Activated B cell treated with CpG ODN at 0.5 μM for 24 hours (primary cell): Measurements from ENCODE around the gene DGKB. TPM values are rescaled to one million over a fixed set of nuclear protein-coding genes. Genes with fewer than 3 reads are reported as not detected.

Source experiments
- ATAC-seq: fragments of 200-7000 bp; cut with Tn5 transposase; one replicate; pipeline ENCODE4 v1.10.0; 2021; ENCODE audit warnings: low read depth, mild to moderate bottlenecking, moderate library complexity
- CTCF ChIA-PET: fragments of 350-600 bp; sonication (Branson Sonifier 250); formaldehyde crosslinking; loops from one replicate; lab custom pipeline; 2021; ENCODE audit warnings: antibody characterized with exemption; lab: Charles Lee
- POLR2A ChIA-PET: fragments of 350-600 bp; sonication (Branson Sonifier 250); formaldehyde crosslinking; loops from one replicate; lab custom pipeline; 2021; ENCODE audit warnings: antibody characterized with exemption; lab: Charles Lee
- DNase-seq: peaks from one replicate; pipeline ENCODE4 v3.0.0; 2022
- H3K27ac Mint-ChIP-seq: one replicate; pipeline ENCODE4 v1.8.0; 2020; ENCODE audit warnings: mixed read lengths
- H3K27me3 Mint-ChIP-seq: one replicate; pipeline ENCODE4 v1.8.0; 2021; ENCODE audit warnings: mixed read lengths
- H3K36me3 Mint-ChIP-seq: one replicate; pipeline ENCODE4 v1.8.0; 2021; ENCODE audit warnings: low read depth, mixed read lengths
- H3K4me1 Mint-ChIP-seq: one replicate; pipeline ENCODE4 v1.8.0; 2021; ENCODE audit warnings: mixed read lengths
- H3K4me3 Mint-ChIP-seq: one replicate; pipeline ENCODE4 v1.8.0; 2020; ENCODE audit warnings: mild to moderate bottlenecking, mixed read lengths
- H3K9me3 Mint-ChIP-seq: one replicate; pipeline ENCODE4 v1.8.0; 2020; ENCODE audit warnings: mixed read lengths
- CTCF ChIP-seq: fragments of 200-600 bp; IDR thresholded peaks from one replicate; pipeline ENCODE4 v1.8.0; 2022; ENCODE audit warnings: antibody characterized with exemption, mild to moderate bottlenecking
- intact Hi-C: fragments of 100-400 bp; cut with micrococcal nuclease; formaldehyde crosslinking; loops from one replicate; pipeline ENCODE4 v1.15.1; 2024
- total RNA-seq: library from RNA; stranded (reverse); gene quantifications from 2 replicates; pipeline ENCODE4 v1.2.3, GENCODE V29; 2022

DGKB gene
- total RNA-seq, 1 donor from 2014 or later, result not detected

- H3K36me3 Mint-ChIP-seq, result no peaks in the 10 kb centered on the region
- no peak for TF ChIP-seq CTCF
- no peak overlapping the region for H3K27ac Mint-ChIP-seq
- no peaks in the 10 kb centered on the region for H3K27me3 Mint-ChIP-seq
- DNase-seq (no peak), ATAC-seq (no peak)
- H3K4me1 Mint-ChIP-seq, result no peaks in the 10 kb centered on the region
- POLR2A ChIA-PET, result no interaction called here
- CTCF ChIA-PET, result no interaction called here
- intact Hi-C loops, result no loop called here
- H3K9me3 Mint-ChIP-seq, result peaks cover 3% of the 10 kb centered on the region
- no peak overlapping the region for H3K4me3 Mint-ChIP-seq
These were observed 483.0 kb downstream of the DGKB start for GRCh38 chr7:14419531-14419930.

GRCh38 chr7:14418633-14419032, 483.9 kb downstream of the DGKB start:
- H3K4me3 Mint-ChIP-seq, result no peak overlapping the region
- ChIA-PET CTCF (no interaction called here), POLR2A (no interaction called here)
- intact Hi-C loops, result no loop called here
- no peaks in the 10 kb centered on the region for H3K27me3 Mint-ChIP-seq
- ATAC-seq (no peak), DNase-seq (no peak)
- peaks cover 4% of the 10 kb centered on the region for H3K9me3 Mint-ChIP-seq
- no peak overlapping the region for H3K27ac Mint-ChIP-seq
- H3K36me3 Mint-ChIP-seq, result no peaks in the 10 kb centered on the region
- TF ChIP-seq CTCF, result no peak
- H3K4me1 Mint-ChIP-seq, result no peaks in the 10 kb centered on the region

- H3K27me3 Mint-ChIP-seq, result no peaks in the 10 kb centered on the region
- no peak overlapping the region for H3K27ac Mint-ChIP-seq
- TF ChIP-seq CTCF, result no peak
- POLR2A ChIA-PET, result no interaction called here
- DNase-seq (no peak), ATAC-seq (no peak)
- H3K9me3 Mint-ChIP-seq, result peaks cover 6% of the 10 kb centered on the region
- no peak overlapping the region for H3K4me3 Mint-ChIP-seq
- intact Hi-C loops, result no loop called here
- H3K36me3 Mint-ChIP-seq, result no peaks in the 10 kb centered on the region
- no peaks in the 10 kb centered on the region for H3K4me1 Mint-ChIP-seq
- CTCF ChIA-PET, result no interaction called here
These were observed 488.1 kb downstream of the DGKB start for GRCh38 chr7:14414274-14414986.

- ATAC-seq (no peak), DNase-seq (no peak)
- Mint-ChIP-seq H3K4me1 (no peaks in the 10 kb centered on the region), H3K4me3 (no peak overlapping the region), H3K27ac (no peak overlapping the region), H3K9me3 (no peaks in the 10 kb centered on the region), H3K36me3 (no peaks in the 10 kb centered on the region), H3K27me3 (no peaks in the 10 kb centered on the region)
- TF ChIP-seq CTCF, result no peak
- POLR2A ChIA-PET, result no interaction called here
- CTCF ChIA-PET, result no interaction called here
- intact Hi-C loops, result no loop called here
These were observed 495.1 kb downstream of the DGKB start for GRCh38 chr7:14407246-14408015.

GRCh38 chr7:14403587-14403986, 499.0 kb downstream of the DGKB start:
- Mint-ChIP-seq H3K4me1 (no peaks in the 10 kb centered on the region), H3K4me3 (no peak overlapping the region), H3K27me3 (no peaks in the 10 kb centered on the region), H3K36me3 (no peaks in the 10 kb centered on the region), H3K27ac (no peak overlapping the region), H3K9me3 (no peaks in the 10 kb centered on the region)
- DNase-seq, result no peak
- no peak for ATAC-seq
- TF ChIP-seq CTCF, result no peak
- ChIA-PET POLR2A (no interaction called here), CTCF (no interaction called here)
- intact Hi-C loops, result no loop called here
